Fibroblast of skin of back (primary cell): Measurements from ENCODE around the gene FAM32A.

Experiments
- DNase-seq: peaks from one replicate; pipeline ENCODE4 v3.0.0-alpha.2; 2013

Gene FAM32A

DNA sequence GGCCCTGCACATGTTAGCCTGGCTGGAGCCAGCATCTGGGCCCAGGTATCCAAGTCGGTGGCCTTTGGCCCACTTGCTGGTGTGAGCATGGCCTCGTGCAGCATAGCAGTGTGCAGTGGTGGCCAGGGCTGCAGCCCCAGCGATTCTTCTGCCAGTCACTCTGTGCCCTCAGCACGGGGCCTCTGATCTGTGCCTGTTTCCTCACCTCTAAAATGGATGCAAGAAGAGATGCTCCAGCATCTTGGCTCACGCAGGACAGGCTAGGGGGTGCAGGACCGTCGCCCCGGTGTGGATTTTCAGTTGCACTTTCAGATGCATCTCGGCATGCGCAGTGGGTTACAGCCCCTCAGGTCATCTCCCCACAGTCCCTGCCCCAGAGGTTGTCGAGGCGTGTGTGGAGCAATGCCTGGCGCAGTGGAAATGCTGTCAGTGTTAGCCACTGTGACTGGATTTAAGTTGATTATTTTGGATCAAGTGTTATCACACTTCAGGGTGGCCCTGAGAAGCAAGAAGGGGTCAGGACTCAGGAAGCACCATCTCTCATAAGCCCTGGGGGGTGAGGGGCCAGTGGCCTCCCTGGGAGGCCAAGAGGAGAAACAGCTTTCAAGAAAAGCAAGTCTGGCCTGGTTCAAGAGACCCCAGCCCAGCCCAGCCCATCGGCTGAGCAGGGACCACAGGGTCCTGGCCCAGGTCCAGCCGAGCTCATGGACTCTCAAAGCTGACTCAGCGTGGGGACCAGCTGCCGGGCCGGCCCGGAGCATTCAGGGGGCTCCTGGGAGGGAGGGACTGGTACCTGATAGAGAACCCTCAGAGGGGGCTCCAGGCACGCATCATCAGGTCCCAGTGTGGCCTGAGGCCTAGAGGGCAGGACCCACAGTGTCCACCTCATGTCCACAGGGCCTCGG, 40.3 kb downstream of the FAM32A start:
- DNase-seq, result no peak

DNA sequence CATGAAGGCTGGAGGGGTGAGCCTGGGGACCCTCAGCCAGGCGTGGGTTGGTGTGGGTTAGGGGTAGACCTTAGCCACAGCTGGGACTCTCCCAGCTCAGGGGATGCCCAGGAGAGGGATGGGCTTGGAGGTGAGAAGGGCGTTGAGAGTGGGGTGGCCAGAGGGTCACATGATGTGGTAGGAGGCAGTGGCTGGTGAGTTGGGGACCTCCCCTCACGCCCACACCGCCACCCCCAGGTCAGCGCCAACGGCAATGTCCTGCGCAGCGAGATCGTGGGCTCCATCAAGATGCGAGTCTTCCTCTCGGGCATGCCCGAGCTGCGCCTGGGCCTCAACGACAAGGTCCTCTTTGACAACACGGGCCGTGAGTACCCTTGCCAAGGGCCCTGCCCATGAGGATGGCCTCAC, 41.0 kb downstream of the FAM32A start:
- DNase-seq, result no peak

DNA sequence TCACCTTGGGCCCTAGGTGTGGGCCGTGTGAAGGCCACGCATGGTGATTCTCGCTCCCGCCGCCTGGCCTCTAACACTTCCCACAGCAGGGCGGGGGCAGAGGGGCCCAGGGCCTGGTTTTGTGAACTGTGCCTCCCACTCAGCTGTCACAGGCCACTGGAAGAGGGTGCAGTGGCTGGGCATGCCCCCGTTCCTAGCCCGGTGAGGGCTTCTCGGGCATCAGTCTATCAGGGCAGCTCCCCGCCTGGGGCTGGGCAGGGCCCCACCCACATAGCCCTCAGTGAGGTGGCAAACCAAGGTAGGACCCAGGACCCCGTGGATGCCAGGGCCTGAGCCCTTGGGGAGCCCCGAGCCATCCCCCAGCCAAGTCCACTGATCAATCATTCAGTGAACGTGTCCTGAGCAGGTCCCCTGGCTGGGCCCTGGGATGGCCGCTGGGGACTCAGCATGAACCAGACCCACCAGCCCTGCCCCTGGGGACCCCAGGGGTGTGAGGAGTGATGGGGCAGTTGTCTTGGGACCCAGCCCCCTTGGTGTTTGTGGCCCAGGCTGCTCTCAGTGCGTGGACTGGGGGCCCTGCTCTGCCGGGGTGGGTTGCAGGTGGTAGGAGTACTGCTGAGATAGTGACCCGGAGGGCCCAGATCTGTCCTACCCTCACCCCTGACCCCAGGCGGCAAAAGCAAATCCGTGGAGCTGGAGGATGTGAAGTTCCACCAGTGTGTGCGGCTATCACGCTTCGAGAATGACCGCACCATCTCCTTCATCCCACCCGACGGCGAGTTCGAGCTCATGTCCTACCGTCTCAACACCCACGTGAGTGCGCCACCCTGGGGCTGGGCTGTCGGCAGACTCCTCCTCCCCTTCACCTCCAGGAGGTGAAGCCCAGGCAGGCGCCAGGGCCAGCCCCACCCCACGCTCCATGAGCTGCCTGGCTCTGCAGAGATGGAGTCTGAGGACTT, 41.9 kb downstream of the FAM32A start:
- DNase-seq, result no peak

DNA sequence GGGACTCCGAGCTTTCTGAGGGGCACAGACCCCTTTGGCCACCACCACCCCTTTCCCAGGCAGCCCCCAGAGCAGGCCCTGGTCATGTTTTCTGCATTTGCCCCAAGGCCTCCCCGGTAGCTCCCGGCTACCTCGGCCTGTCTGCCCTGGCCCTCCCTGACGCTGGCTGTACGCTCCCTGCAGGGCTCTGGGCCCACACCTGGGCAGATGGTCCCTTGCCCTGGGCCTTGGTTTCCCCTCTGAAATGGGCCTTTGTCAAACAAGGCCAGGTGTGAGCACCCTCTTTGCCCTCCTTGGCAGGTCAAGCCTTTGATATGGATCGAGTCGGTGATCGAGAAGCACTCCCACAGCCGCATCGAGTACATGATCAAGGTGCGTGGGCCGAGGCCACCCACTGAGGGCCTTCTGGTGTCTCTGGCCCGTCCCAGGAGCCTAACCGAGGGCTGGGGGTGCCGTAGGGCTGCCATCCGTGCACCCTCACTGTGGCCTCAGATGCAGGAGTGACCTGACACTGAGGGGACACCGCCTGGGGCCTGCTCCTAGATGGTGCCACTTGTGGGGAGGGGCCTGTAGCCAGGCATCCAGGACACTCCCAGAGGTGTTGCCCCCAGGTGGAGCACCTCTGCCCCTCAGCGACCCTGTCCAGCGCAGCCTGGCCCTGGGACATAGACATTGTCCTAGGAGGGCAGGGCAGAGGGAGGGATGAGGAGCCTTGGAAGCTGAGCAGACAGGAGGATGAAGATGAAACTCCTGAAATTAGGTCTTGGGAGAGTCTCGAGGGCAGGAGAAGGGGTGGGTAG, 42.8 kb downstream of the FAM32A start:
- no peak for DNase-seq

DNA sequence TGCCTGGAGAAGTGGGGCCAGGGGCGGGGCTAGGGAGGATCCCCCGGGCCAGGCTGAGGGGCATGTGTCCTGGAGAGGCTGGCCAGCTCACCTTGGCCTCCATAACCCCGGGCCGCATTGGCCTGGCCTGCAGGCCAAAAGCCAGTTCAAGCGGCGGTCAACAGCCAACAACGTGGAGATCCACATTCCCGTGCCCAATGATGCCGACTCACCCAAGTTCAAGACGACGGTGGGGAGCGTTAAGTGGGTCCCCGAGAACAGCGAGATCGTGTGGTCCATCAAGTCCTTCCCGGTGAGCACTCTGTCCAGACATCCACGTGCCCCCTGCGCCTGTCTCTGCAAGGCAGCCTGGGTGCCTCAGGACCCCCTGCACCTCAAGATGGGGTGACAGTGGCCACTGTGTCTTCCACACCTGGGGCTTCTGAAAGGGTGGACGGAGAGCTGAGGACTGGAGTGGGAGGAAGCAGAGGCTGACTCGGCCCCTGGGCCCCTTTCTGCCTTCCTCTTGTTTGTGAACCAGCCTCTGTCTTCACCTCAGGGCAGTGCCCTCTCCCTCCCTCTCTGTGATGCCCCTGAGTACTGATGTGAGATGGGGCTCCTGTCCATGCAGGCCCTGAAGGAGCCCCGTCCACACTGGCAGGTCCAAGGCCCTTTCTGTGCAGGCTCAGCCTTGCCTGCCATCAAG, 43.6 kb downstream of the FAM32A start:
- DNase-seq, result no peak

DNA sequence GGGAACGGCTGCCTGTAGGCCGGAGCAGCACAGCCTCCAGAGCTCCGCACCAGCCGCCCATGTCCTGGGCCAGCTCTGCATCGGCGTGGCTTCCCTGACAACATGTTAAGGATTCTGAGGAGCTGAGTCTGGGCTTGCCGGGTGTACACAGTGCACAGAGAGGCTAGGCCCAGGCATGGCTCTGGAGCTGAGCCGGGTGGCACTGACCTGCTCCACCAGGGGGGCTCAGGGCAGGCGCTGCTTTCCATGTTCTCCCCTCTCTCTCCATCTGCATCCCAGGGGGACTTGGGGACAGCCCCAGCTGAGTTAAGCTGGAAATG, 44.1 kb downstream of the FAM32A start:
- DNase-seq, result no peak

DNA sequence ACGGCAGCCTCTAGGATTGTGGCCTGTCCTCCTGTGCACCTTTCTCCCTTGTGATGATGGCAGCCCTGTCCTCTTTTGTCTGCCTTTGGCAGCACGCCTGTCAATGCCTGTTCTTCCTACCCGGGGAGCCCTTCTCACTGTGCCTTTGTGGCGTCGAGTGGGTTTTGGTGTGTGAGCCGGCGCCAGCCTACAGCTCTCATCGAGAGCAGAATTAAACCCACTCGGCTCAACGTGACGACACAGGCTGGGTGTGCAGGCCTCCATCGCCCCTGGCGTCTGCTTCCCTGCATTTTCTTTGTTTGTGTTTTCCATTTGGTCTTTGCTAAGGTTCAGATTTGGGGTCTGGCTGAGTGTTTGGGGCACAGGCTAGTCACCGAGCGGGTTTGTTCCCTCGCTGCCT, 46.9 kb downstream of the FAM32A start:
- no peak for DNase-seq

DNA sequence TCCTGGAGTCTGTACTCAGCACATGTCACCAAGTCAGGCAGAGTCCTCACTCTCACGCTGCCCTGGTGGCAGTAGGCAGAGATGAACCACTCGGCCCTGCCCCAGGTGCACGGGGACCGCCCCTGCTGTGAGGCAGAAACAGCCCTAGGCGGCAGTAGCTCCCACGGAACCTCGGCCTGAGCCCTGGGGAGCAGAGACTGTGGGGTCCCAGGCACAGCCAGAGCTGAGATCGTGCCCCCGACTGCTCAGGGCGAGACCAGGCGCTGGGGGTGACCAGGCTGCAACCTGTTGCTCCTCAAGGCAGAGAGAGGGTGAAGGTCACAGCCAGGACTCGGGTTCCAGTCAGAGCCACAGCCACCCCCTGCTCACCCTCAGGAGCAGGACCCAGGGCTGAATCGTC, 47.4 kb downstream of the FAM32A start:
- no peak for DNase-seq

DNA sequence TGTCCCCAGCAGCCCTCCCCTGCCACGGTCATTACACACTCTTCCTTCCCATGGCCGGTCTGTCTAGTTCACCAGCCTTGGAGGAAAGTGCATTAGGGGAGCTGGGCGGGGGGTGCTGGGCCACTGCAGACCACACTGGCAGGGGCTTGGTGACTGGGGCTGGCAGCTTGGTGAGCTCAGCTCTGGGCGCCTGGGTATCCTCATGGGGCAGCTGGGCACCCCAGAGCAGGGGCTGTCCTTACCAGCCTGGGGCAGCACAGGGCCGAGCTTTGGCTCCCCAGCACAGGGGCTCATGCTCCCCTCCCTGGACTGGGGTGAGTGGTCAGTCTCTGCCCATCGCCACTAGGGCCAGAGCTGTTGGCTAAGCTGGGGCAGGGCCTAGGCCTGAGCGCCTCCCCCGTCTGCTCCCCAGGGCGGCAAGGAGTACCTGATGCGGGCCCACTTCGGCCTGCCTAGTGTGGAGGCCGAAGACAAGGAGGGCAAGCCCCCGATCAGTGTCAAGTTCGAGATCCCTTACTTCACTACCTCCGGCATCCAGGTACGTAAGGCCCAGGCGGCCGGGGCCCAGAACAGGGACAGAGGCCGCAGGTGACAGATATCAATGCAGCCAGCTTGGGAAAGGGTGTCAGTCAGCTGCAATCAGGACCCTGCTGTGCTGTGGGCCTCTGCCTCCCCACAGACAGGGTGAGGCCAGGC, 48.0 kb downstream of the FAM32A start:
- no peak for DNase-seq

DNA sequence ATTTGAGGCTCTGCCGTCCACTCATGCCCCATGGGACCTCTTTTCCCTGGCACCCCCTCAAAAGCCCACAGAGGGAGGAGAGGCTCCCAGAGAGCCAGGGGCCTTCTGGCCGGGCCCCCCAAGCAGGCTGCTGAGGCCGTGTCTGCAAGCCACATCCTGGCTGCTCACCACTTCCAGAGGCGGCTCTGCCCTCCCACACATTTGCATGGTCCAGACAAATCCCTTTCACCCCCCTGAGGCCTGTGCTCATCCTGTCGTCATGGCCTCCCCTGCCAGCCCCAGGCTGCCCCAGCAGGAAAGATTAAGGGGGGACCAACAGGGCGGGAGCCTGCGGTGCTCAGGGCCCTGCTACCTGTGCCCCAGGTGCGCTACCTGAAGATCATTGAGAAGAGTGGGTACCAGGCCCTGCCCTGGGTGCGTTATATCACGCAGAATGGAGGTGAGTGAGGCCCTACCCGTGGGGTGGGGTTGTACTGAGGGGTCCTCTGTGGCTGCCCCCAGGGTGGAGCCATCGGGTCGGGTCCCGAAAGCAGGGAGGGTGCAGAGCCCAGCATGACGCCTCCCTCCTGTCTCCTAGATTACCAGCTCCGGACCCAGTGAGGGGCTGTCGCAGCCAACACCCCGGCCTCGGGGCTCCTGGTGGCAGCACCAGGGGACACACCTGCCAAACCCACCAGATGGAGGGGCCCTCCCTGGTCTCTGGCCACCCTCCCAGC, 48.8 kb downstream of the FAM32A start:
- no peak for DNase-seq

DNA sequence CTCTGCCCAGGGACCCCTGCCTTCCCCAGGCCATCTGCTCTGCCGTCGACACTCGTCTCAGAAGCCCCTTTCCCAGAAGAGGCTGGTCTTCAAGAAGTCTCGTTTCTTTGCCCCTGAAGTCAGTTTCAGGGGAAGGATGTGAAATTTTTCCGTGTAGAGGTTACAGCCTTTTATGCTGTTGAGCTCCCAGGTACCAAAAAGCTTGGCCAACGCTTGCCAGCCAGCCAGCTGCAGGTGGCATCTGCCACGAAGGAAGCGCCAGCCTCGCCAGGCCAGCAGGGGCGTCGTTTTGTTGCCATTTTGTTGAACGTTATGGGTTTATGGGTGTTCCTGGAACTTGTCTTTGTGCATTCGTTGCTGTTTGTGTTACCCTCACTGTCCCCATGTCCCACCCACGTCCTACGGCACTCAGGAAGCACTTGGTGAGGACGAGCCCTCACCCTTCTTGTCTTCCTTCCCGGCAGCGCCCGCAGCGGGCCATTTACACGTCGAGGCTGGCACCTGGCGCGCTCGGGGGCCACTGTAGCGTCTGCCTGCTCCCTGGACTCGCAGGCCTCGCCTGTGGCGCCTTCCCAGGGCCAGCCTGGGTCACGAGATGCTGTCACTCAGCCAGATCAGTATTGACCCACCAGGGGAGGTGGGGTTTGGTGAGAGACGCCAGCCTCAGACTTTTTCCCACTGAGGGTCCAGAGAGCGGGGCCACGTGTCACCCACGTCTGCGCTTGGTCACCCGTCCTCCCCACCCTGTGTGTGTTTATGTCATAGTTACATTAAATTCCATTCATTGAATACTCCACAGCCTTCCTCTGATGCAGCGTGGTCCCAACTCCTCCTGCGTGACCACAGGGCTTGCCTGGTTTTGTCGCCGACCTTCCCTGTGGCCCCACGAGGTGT, 49.6 kb downstream of the FAM32A start:
- no peak for DNase-seq

DNA sequence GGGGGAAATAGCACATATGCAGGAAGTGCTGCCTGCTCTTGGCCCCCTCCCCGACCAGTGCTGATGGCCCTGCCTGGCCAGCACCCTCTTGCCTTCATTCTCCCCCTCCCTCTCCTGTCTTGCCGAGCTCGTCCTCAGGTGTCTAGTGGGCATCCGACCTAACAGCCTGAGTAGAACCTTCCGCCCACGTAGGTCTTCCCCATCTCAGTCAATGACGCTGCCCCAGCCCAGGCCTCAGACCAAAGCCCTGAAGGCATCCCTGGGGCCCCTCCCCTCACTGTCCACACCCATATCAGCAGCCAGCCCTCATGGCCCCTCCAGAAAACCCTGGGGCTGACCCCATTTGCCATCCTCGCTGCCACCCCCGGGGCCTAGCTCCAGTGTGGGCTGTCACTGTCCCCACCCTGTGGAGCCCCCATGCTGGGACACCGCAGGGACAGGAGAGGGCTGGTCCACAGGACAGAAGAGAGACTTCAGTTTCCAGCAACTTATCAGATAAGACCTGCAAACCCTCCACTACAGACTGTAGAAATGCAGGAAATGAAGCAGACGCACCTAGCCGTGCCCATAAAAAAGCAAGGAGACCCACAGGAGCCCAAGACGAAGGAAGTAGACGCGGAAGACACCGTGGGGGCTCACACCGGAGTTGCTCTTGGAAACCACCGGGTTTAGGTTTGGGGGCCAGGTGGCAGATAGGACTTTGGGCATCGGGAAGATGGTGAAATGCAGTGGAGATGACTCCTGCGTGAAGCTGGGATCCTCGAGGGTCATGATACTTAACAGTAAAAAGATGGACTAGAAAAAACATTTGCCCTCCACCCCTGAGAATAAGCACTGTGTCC, 50.8 kb downstream of the FAM32A start:
- no peak for DNase-seq
